Putamen (tissue), 1 donor: ENCODE measurements around the gene LIMA1.
"Not testable (repeated sequence)": the region's sequence is repeated elsewhere in the genome, so short reads cannot be mapped to it uniquely, and the experiment has no call there.

Experiments used
- DNase-seq: peaks from one replicate; pipeline ENCODE4 v3.0.0-alpha.2; 2016; ENCODE audit warnings: low spot score

LIMA1 gene

GRCh38 chr12:50247665-50248064, 35.7 kb downstream of the LIMA1 start:
- DNase-seq, result not testable (repeated sequence)

- no peak for DNase-seq
These were observed 36.3 kb downstream of the LIMA1 start for GRCh38 chr12:50246873-50247612.

- no peak for DNase-seq
These were observed 37.0 kb downstream of the LIMA1 start for GRCh38 chr12:50246197-50246865.

- DNase-seq, result no peak
These were observed 39.8 kb downstream of the LIMA1 start for GRCh38 chr12:50243507-50243906.

GRCh38 chr12:50242751-50243191, 40.5 kb downstream of the LIMA1 start:
- no peak for DNase-seq

- DNase-seq, result no peak
These were observed 42.1 kb downstream of the LIMA1 start for GRCh38 chr12:50241178-50241577.

GRCh38 chr12:50240792-50241114, 42.6 kb downstream of the LIMA1 start:
- no peak for DNase-seq

GRCh38 chr12:50240096-50240791, 43.1 kb downstream of the LIMA1 start:
- DNase-seq, result no peak

- DNase-seq, result no peak
These were observed 43.9 kb downstream of the LIMA1 start for GRCh38 chr12:50239355-50239891.

GRCh38 chr12:50234347-50234746, 49.0 kb downstream of the LIMA1 start:
- DNase-seq, result no peak

- no peak for DNase-seq
These were observed 50.5 kb downstream of the LIMA1 start for GRCh38 chr12:50232771-50233209.

- DNase-seq, result no peak
These were observed 51.1 kb downstream of the LIMA1 start for GRCh38 chr12:50232206-50232605.

- no peak for DNase-seq
These were observed 52.0 kb downstream of the LIMA1 start for GRCh38 chr12:50231346-50231745.

- DNase-seq, result no peak
These were observed 53.1 kb downstream of the LIMA1 start for GRCh38 chr12:50230217-50230616.

- no peak for DNase-seq
These were observed 59.2 kb downstream of the LIMA1 start for GRCh38 chr12:50224026-50224692.

GRCh38 chr12:50222275-50222783, 61.0 kb downstream of the LIMA1 start:
- peak; percentile 67 for DNase-seq

GRCh38 chr12:50221228-50222008, 61.9 kb downstream of the LIMA1 start:
- no peak for DNase-seq

GRCh38 chr12:50220363-50220995, 62.8 kb downstream of the LIMA1 start:
- no peak for DNase-seq

- DNase-seq, result no peak
These were observed 63.8 kb downstream of the LIMA1 start for GRCh38 chr12:50219544-50219943.

GRCh38 chr12:50219001-50219400, 64.3 kb downstream of the LIMA1 start:
- DNase-seq, result not testable (repeated sequence)

- DNase-seq, result no peak
These were observed 64.9 kb downstream of the LIMA1 start for GRCh38 chr12:50218386-50218785.
